Vagina (tissue), 2 donors: ENCODE measurements around the gene CYP27C1. TPM values are rescaled to one million over a fixed set of nuclear protein-coding genes. Genes with fewer than 3 reads are reported as not detected.

ENCODE experiments used
- DNase-seq, 2 donors: peaks; one replicate each; pipeline ENCODE4 v3.0.0-alpha.2; 2017; ENCODE audit errors: extremely low spot score in 2 of 2
- H3K27ac ChIP-seq: fragments of 200-600 bp; sonication (generic); one replicate; pipeline ENCODE4 v1.5.1; 2019
- H3K27me3 ChIP-seq: fragments of 200-600 bp; sonication (generic); one replicate; pipeline ENCODE4 v1.5.1; 2019
- H3K36me3 ChIP-seq, 2 donors: fragments of 200-600 bp; sonication (generic); one replicate each; pipeline ENCODE4 v1.5.1; 2017 to 2019
- H3K4me1 ChIP-seq: fragments of 200-600 bp; sonication (generic); one replicate; pipeline ENCODE4 v1.5.1; 2019
- H3K4me3 ChIP-seq, 2 donors: fragments of 200-600 bp; sonication (generic); 1 replicate in 1 of 2; 2 replicates in 1 of 2; pipeline ENCODE4 v1.5.1; 2016 to 2019
- H3K9me3 ChIP-seq: fragments of 200-600 bp; sonication (generic); one replicate; pipeline ENCODE4 v1.5.1; 2019
- POLR2A ChIP-seq, 2 donors: fragments of 450-650 bp; IDR thresholded peaks; one replicate each; pipeline ENCODE4 v1.6.1; 2017; ENCODE audit warnings: antibody characterized with exemption in 2 of 2, mild to moderate bottlenecking in 2 of 2, moderate library complexity in 2 of 2
- POLR2AphosphoS5 ChIP-seq, 2 donors: sonication (generic); formaldehyde crosslinking; IDR thresholded peaks; one replicate each; pipeline ENCODE4 v1.9.0; 2017; ENCODE audit warnings: antibody characterized with exemption in 2 of 2, mild to moderate bottlenecking in 2 of 2, low read depth in 1 of 2; ENCODE audit not compliant: insufficient read depth in 1 of 2
- intact Hi-C: fragments of 100-400 bp; cut with DNase I; formaldehyde crosslinking; loops from one replicate; pipeline ENCODE4 v1.15.1; 2023
- total RNA-seq: library from RNA; depleted of rRNA; stranded (reverse); fragments of >200 nt; gene quantifications from one replicate; pipeline ENCODE4 v1.2.3, GENCODE V29; 2016
- TF ChIP-seq, protein P1 (sequence below), 3 experiments: fragments of 450-650 bp in 2 of 3; fragments of 200-600 bp in 1 of 3; sonication (generic) in 1 of 3; IDR thresholded peaks; one replicate each; pipeline ENCODE4 v1.5.1; 2017 to 2019; ENCODE audit warnings: antibody characterized with exemption in 3 of 3, mild to moderate bottlenecking in 2 of 3, moderate library complexity in 2 of 3

Gene CYP27C1
- total RNA-seq, 1 donor from 2014 or later, result 3.2 TPM

GRCh38 chr2:127194447-127194846, 25.7 kb downstream of the CYP27C1 start:
- no peaks in the 10 kb centered on the region for H3K9me3 ChIP-seq
- intact Hi-C loops, result no loop called here
- H3K27ac ChIP-seq, result peak overlapping the region; percentile 73
- no peak for DNase-seq
- TF ChIP-seq, protein P1, sequence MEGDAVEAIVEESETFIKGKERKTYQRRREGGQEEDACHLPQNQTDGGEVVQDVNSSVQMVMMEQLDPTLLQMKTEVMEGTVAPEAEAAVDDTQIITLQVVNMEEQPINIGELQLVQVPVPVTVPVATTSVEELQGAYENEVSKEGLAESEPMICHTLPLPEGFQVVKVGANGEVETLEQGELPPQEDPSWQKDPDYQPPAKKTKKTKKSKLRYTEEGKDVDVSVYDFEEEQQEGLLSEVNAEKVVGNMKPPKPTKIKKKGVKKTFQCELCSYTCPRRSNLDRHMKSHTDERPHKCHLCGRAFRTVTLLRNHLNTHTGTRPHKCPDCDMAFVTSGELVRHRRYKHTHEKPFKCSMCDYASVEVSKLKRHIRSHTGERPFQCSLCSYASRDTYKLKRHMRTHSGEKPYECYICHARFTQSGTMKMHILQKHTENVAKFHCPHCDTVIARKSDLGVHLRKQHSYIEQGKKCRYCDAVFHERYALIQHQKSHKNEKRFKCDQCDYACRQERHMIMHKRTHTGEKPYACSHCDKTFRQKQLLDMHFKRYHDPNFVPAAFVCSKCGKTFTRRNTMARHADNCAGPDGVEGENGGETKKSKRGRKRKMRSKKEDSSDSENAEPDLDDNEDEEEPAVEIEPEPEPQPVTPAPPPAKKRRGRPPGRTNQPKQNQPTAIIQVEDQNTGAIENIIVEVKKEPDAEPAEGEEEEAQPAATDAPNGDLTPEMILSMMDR (IDR thresholded peaks at IDR 0.05), result no peak
- TF ChIP-seq POLR2AphosphoS5 (IDR thresholded peaks at IDR 0.05; ENCODE audit: insufficient read depth in 1 of 2, low read depth in 1 of 2), result no peak
- no peak for TF ChIP-seq POLR2A (IDR thresholded peaks at IDR 0.05)
- no peaks in the 10 kb centered on the region for H3K36me3 ChIP-seq
- no peak overlapping the region for H3K4me3 ChIP-seq
- peaks cover 8% of the 10 kb centered on the region for H3K4me1 ChIP-seq
- H3K27me3 ChIP-seq, result no peaks in the 10 kb centered on the region

GRCh38 chr2:127193967-127194280, 26.2 kb downstream of the CYP27C1 start:
- Histone ChIP-seq H3K27ac (peak overlapping the region; percentile 73), H3K27me3 (no peaks in the 10 kb centered on the region), H3K4me3 (no peak overlapping the region), H3K9me3 (no peaks in the 10 kb centered on the region), H3K4me1 (peaks cover 8% of the 10 kb centered on the region), H3K36me3 (no peaks in the 10 kb centered on the region)
- no peak for DNase-seq
- TF ChIP-seq POLR2A (IDR thresholded peaks at IDR 0.05), result no peak
- TF ChIP-seq, protein P1 (IDR thresholded peaks at IDR 0.05), result no peak
- no peak for TF ChIP-seq POLR2AphosphoS5 (IDR thresholded peaks at IDR 0.05; ENCODE audit: insufficient read depth in 1 of 2, low read depth in 1 of 2)
- intact Hi-C loops, result no loop called here

- Histone ChIP-seq H3K27me3 (no peaks in the 10 kb centered on the region), H3K36me3 (no peaks in the 10 kb centered on the region), H3K27ac (peak overlapping the region; percentile 73), H3K4me1 (peaks cover 8% of the 10 kb centered on the region), H3K9me3 (no peaks in the 10 kb centered on the region), H3K4me3 (no peak overlapping the region)
- intact Hi-C loops, result no loop called here
- no peak for DNase-seq
- TF ChIP-seq, protein P1 (IDR thresholded peaks at IDR 0.05), result no peak
- TF ChIP-seq POLR2AphosphoS5 (IDR thresholded peaks at IDR 0.05; ENCODE audit: insufficient read depth in 1 of 2, low read depth in 1 of 2), result peak in 1 of 2 donors; percentile 39
These were observed 26.7 kb downstream of the CYP27C1 start for GRCh38 chr2:127193164-127193966.

GRCh38 chr2:127191331-127192219, 28.5 kb downstream of the CYP27C1 start:
- H3K9me3 ChIP-seq, result no peaks in the 10 kb centered on the region
- H3K4me3 ChIP-seq, result no peak overlapping the region
- H3K27me3 ChIP-seq, result no peaks in the 10 kb centered on the region
- TF ChIP-seq POLR2AphosphoS5 (IDR thresholded peaks at IDR 0.05; ENCODE audit: insufficient read depth in 1 of 2, low read depth in 1 of 2) (no peak), POLR2A (IDR thresholded peaks at IDR 0.05) (no peak)
- TF ChIP-seq, protein P1 (IDR thresholded peaks at IDR 0.05), result no peak
- no peak for DNase-seq
- H3K27ac ChIP-seq, result no peak overlapping the region
- H3K36me3 ChIP-seq, result no peaks in the 10 kb centered on the region
- intact Hi-C loops, result no loop called here
- H3K4me1 ChIP-seq, result peaks cover 8% of the 10 kb centered on the region
